SKM-1 treated with dmso at 0.1 percent for 144 hours (cell line): Measurements from ENCODE around the gene C14orf180.

Experiments used
- DNase-seq: peaks from one replicate; lab custom pipeline; 2025; ENCODE audit not compliant: unreplicated experiment; lab: John Stamatoyannopoulos, UW

The C14orf180 gene

DNA sequence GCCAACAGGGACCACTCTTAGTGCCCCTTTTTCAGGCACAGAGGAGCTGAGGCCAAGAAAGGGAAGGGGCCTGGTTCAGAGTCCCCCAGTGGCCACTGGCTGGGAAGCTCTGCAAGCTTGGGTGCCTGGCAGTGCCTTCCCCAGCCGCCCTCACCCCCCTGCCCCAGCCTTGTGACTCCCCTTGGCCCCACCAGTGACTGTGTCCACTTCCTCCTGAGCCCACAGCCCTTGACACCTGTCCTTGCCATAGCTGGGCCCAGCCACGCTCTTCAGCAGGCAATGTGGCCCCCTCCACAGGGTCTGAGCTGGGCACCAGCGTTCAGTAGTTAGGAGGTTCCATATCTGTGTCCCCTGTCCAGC is 19.0 kb upstream of the C14orf180 start:
- no peak for DNase-seq

DNA sequence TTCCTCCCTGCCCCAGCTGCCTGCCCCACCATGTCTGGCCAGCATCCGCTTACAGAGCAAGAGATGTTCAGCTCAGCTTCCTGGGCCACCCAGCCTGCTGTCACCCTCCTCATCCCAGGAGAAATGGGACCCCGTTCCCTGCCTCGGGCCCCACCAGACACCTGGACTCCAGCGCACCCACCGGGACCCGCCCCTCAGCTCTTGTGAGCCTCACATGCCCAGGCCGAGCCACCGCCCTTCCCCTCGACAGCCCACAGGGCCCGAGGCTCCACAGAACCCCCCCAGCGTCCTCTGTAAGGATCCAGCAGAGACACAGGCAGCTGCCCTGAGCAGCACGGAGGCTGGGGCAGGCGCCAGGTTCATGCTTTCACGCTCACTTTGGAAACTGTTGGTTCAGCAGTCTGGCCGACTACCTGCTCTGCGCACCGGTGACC is 18.4 kb upstream of the C14orf180 start:
- no peak for DNase-seq

GRCh38 chr14:104561632-104562495 is 17.7 kb upstream of the C14orf180 start:
- DNase-seq = no peak

DNA sequence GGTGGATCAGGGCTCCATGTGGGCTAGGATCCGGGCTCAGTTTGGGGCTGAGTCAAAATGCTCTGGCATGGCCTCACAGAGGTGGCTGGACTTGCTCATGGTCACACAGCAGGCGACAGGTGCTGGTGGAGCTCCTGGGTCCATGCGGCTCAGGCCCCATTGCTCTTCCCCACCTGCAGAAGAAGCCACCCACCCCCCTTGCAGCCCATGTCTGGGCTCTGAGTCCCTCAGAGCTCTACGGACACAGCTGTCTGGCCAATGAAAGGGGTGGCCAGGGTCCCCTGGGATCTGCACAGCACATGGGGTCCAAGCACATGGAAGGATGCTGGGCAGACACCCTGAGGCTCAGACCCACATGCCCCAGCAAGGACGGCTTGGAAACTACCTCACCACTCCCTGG is 17.0 kb upstream of the C14orf180 start:
- DNase-seq = no peak

- no peak for DNase-seq
Measured at GRCh38 chr14:104563191-104563741, 16.3 kb upstream of the C14orf180 start.

DNA sequence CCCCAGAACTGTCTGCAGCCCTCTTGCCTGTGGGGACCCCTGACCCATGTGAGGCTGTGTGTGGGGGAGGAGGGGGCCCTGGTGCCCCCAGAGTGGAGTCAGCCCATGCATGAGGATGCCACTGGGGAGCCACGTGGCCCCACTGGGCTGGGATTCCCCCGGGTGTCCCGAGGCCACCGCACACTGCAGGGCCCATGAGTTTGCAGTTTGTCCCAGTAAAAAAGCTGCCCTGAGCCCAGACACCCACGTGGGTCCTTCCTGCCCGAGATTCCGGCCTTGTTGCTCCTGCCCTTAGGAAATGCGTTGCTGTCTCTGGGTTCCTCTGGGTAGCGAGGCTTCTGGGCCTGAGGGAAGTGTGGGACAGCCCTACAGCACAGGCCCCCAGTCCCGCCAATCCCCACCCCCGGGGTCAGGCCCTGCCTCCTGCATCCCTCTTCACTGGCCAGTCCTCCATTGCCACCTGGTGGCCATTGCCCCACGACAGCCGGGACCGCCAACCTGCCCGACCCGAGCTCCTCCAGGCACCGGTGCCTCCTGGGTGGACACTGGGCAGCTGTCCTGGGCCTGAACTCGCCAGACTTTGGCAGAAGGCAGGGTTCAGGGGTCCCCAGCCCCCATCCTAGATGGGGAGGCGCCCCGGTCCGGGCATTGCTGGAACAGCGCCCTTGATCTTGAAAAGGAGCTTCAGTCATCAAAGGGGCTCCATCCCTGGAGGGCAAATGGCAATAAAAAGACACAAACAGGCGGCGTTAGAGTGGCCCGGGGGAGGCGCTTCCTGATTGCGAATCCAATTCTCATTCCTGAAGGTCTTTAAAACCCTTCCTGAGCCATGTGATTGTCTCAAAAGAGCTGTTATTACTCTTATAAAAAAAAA is 15.6 kb upstream of the C14orf180 start:
- no peak for DNase-seq

- no peak for DNase-seq
Measured at GRCh38 chr14:104564744-104565679, 14.6 kb upstream of the C14orf180 start.

DNA sequence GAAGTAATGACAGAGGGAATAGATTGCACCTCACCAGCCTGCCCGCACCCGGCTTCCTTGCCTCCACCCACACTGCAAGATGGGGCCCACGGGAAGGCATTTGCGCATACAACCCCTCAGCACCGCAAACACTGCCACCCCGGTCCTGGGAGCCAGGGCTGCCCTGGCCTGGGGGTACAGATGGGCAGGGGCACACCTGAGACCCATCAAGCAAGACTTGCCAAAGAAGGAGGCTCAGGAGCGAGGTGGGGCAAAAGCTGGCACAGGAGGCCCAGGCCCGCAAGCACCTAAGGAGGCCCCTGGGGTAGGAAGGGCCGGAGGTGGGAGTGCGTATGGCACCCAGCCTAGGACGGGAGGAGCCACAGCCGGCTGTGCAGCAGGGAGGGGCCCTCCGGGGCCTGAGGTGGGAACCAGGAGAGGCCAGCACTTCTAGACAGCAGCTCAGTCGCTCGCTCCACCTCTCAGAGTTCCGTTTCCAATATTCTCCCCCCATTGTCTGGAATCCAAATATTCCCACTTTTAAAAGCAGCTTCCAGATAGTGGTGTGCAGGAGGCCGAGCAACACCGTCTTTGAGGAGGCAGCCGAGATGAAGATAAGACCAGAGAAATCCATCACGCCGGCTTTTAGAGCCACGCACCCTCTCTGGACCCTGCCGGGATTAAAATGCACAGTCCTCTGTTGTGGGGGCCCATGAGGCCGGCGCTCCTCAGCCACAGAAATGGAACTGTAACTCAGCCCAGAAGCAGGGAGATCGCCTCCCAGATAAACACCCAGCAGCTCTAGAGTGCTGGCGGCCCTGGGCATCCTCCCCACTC is 12.2 kb upstream of the C14orf180 start:
- no peak for DNase-seq

DNA sequence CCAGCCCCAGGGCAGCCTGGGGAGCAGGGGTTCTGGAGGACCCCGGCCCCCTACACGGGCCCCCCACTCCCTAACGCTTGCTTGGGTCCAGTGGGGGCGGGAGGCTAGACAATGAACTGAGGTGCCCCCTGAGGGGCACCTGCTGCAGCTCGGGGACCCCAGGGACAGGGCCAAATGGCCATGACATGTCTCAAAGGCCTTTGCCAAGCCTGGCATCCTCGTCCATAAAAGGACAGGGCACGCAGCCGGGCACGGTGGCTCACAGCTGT is 11.7 kb upstream of the C14orf180 start:
- no peak for DNase-seq

- DNase-seq = no peak
Measured at GRCh38 chr14:104568620-104569019, 10.9 kb upstream of the C14orf180 start.

DNA sequence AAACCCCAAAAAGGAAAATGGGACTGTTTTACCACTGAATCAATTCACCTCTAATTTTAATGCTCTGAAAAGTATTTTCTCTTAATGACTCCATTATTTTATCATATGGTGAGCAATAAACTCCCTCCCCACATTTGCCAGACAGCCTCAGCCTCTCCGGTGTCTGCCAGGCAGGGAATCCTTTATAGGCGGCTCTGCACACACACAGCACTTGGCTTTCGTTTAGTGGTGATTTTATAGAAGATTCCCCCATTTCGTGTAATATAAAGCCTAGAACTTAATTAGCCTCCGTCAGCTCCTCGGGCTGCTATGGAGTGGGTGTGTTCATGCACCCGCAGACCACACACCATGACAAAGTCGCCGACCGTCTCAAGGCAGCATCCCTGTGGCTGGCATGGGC is 10.1 kb upstream of the C14orf180 start:
- DNase-seq = no peak

GRCh38 chr14:104571246-104571645 is 8.3 kb upstream of the C14orf180 start:
- DNase-seq = no peak

DNA sequence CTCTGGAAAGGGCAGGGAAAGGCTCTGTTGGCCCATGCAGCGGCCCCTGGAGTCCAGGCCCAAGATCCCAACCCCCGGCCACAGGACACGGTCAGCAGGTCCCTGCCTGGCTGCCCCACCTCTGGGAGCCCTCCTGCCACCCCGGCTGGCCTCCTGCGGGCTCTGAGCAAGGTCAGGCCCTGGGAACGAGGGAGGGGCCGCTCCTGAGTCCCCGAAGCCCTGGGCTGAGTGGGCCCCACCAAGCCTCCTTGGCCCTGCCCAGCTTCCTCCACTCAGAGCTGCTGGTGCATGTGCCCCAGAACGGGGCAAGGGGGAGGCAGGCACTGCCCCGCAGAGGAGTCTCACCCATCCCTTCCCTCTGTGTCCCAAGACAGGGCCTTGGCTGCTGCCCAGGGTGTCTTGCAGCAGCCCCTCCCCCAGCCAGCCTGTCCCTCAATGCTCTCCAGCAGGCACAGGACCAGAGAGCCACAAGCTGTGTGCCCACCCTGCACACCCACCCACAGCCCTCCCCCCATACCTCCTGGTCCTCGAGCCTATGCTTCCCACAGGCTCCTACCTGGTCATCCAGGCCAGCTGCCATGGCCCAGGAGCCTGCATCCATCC is 7.4 kb upstream of the C14orf180 start:
- no peak for DNase-seq

DNA sequence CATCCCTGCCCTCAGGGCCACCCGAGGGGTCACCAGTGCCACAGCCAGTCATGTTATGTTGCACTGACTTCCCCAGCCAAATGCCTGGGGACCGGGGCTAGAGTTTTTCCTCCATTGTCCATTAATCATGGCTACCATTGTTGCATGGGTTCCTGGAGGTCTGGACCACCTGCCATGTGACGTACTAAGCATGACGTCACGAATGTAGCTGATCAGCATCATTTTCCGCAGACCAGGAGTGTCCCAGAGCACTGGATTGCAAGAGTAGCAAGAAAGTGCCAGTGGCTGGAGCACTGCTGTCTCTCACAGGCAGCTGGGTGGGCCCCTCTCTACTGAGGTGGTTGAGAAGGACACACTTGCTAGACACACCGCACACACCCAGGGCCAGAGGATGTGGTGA is 6.9 kb upstream of the C14orf180 start:
- DNase-seq = no peak

- DNase-seq = no peak
Measured at GRCh38 chr14:104573930-104574329, 5.6 kb upstream of the C14orf180 start.

- no peak for DNase-seq
Measured at GRCh38 chr14:104574536-104574935, 5.0 kb upstream of the C14orf180 start.

DNA sequence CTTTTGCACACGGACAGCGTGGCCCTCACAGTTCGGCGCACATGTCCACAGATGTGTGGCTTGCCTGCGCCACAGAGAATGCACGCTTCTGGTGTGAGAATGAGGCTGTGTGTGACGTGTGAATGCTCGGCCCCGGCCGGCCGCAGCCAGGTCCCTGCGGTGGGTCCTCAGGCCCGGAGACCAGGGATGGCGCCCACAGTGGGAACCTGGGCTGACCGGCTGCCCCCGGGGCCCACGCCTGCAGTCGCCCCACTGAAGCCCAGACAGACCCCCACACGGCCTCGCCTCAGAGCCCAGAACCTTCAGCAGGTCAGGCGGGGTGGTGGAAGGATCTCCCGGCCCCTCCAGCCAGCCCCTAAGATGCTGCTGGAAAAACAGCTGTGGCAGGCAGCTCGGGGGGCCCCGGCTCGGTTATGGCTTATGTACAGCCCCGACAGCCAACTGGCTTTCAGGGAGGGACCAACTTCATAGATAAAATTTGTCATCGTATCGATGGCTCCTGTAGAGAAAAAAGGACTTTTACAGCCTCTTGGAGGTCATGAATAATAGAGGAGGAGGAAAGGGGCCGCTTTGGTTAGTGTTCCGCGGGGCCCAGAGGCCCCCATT is 4.5 kb upstream of the C14orf180 start:
- no peak for DNase-seq

DNA sequence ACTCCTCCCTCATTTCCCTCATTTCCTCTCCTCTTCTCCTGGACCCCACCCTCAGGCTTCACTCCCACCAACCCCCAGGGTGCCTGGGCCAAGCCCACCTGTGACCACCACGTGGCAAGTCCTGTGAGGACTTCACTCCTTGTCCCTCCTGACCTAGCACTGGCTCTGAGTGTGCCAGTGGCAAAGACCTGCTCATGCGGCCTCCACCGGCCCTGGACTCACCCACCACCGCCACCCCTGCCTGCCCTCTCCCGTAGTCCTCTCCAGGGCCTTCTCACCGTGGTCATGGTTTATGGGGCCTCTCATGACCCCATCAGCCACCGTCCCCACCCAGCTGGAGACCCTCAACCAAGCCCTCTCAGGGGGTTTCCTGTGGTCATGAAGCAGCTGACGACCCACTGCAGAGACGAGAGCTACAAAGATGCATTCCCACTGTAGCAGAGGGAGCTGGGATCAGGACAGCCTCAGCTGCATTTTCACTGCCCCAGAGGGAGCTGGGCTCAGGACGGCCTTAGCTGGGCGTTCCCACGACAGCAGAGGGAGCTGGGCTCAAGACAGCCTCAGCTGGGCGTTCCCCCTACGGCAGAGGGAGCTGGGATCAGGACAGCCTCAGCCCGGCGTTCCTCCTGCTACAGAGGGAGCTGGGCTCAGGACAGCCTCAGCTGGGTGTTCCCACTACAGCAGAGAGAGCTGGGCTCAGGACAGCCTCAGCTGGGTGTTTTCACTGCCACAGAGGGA is 3.2 kb upstream of the C14orf180 start:
- no peak for DNase-seq

- DNase-seq = no peak
Measured at GRCh38 chr14:104576970-104577332, 2.6 kb upstream of the C14orf180 start.
